HS-5 (cell line): Measurements from ENCODE around the gene MARK2.

Source experiments
- DNase-seq: peaks from one replicate; pipeline ENCODE4 v3.0.0-alpha.2; 2012; ENCODE audit warnings: low read depth

Gene MARK2

GRCh38 chr11:63882555-63883242 lies 43.8 kb downstream of the MARK2 start:
- DNase-seq = no peak

- no peak for DNase-seq
Observed at GRCh38 chr11:63883791-63884190, 44.9 kb downstream of the MARK2 start.

- no peak for DNase-seq
Observed at GRCh38 chr11:63884196-63884932, 45.5 kb downstream of the MARK2 start.

- no peak for DNase-seq
Observed at GRCh38 chr11:63887386-63887999, 48.6 kb downstream of the MARK2 start.

- no peak for DNase-seq
Observed at GRCh38 chr11:63888170-63889086, 49.5 kb downstream of the MARK2 start.

- DNase-seq = no peak
Observed at GRCh38 chr11:63889344-63889743, 50.4 kb downstream of the MARK2 start.

GRCh38 chr11:63890368-63890767 lies 51.5 kb downstream of the MARK2 start:
- no peak for DNase-seq

- no peak for DNase-seq
Observed at GRCh38 chr11:63892228-63892627, 53.3 kb downstream of the MARK2 start.

GRCh38 chr11:63893355-63893754 lies 54.4 kb downstream of the MARK2 start:
- no peak for DNase-seq

- DNase-seq = no peak
Observed at GRCh38 chr11:63896071-63896470, 57.2 kb downstream of the MARK2 start.

GRCh38 chr11:63897459-63898146 lies 58.7 kb downstream of the MARK2 start:
- no peak for DNase-seq

GRCh38 chr11:63901660-63902059 lies 62.8 kb downstream of the MARK2 start:
- no peak for DNase-seq

- DNase-seq = no peak
Observed at GRCh38 chr11:63903884-63904283, 65.0 kb downstream of the MARK2 start.

GRCh38 chr11:63904743-63905142 lies 65.8 kb downstream of the MARK2 start:
- no peak for DNase-seq

- no peak for DNase-seq
Observed at GRCh38 chr11:63905179-63905578, 66.3 kb downstream of the MARK2 start.

GRCh38 chr11:63906087-63906486 lies 67.2 kb downstream of the MARK2 start:
- no peak for DNase-seq

- DNase-seq = no peak
Observed at GRCh38 chr11:63906585-63906984, 67.7 kb downstream of the MARK2 start.

- DNase-seq = no peak
Observed at GRCh38 chr11:63907063-63907462, 68.2 kb downstream of the MARK2 start.

GRCh38 chr11:63907808-63908530 lies 69.1 kb downstream of the MARK2 start:
- no peak for DNase-seq

GRCh38 chr11:63908631-63909401 lies 69.9 kb downstream of the MARK2 start:
- DNase-seq = no peak
